ENCODE results near the gene NABP2.

The NABP2 gene

DNA sequence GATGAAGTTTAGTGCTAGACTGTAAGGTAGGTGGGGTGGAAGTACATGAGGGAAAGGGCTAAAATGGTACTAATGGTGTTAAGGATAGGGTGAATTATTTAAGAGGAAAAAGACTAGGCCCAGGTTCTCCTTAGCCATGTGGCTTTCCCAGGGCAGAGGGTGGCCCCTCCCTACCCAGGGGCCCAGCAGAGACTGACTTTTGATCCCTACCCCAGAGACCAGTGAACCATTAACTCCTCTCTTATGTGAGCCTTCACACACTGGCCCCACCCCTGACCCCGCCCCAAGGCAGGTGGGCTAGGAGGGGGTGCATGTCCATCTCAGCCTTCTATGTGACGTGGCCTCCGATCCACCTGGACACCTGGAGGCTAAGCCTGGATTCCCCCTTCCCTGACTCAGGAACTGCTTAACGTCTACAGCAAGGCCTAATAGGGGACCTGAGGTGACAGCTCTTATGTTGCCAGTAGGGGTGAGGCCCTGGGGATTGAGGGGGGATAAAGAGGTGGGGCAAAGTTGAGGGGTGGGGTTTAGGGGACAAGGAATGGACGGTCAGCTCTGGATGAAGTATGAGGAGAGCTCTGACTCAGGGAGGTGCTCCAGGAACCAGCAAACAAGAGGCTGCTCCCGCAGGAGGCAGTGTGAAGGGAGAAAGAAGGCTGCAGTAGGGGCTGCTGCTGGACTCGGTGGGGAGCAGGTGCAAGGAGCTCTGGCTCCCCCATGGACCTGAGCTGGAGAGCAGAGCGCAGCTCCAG lies 6.5 kb downstream of the NABP2 start:
- H3K4me3 ChIP-seq (ENCODE audit: low read length) = no peak overlapping the region
- WGBS = 80% methylated on average over 8 of the region's 8 CpGs
- H3K9me3 ChIP-seq (ENCODE audit: insufficient read depth, low read depth, low read length) = no peaks in the 10 kb centered on the region
- H3K27me3 ChIP-seq (ENCODE audit: insufficient read depth, low read length) = no peaks in the 10 kb centered on the region
- H3K9ac ChIP-seq (ENCODE audit: low read depth, low read length) = no peak overlapping the region
- no peak overlapping the region for H3K27ac ChIP-seq (ENCODE audit: low read depth, low read length)
- H3K36me3 ChIP-seq (ENCODE audit: insufficient read depth, low read length) = 0 out of 2 replicates have a peak, but pooled peaks cover 2% of the 10 kb centered on the region
- no peaks in the 10 kb centered on the region; the same call in 1 of the 2 replicates for H3K4me1 ChIP-seq (ENCODE audit: insufficient read depth, low read length)

DNA sequence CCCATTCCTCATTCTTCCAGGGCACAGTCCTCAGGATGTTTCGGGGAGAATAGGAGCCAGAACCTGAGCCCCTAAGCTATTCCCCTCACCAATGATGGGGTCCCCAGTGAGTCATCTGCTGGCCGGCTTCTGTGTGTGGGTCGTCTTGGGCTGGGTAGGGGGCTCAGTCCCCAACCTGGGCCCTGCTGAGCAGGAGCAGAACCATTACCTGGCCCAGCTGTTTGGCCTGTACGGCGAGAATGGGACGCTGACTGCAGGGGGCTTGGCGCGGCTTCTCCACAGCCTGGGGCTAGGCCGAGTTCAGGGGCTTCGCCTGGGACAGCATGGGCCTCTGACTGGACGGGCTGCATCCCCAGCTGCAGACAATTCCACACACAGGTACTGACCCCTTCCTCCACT lies 7.0 kb downstream of the NABP2 start:
- Histone ChIP-seq H3K36me3 (ENCODE audit: insufficient read depth, low read length) (0 out of 2 replicates have a peak, but pooled peaks cover under 1% of the 10 kb centered on the region), H3K9me3 (ENCODE audit: insufficient read depth, low read depth, low read length) (no peaks in the 10 kb centered on the region), H3K27me3 (ENCODE audit: insufficient read depth, low read length) (no peaks in the 10 kb centered on the region), H3K27ac (ENCODE audit: low read depth, low read length) (no peak overlapping the region), H3K4me1 (ENCODE audit: insufficient read depth, low read length) (no peaks in the 10 kb centered on the region; the same call in 1 of the 2 replicates), H3K9ac (ENCODE audit: low read depth, low read length) (no peak overlapping the region), H3K4me3 (ENCODE audit: low read length) (no peak overlapping the region)
- WGBS = 92% methylated on average over 11 of the region's 11 CpGs

- no peak overlapping the region for H3K27ac ChIP-seq (ENCODE audit: low read depth, low read length)
- H3K9ac ChIP-seq (ENCODE audit: low read depth, low read length) = no peak overlapping the region
- H3K4me3 ChIP-seq (ENCODE audit: low read length) = no peak overlapping the region
- no peaks in the 10 kb centered on the region; the same call in 1 of the 2 replicates for H3K4me1 ChIP-seq (ENCODE audit: insufficient read depth, low read length)
- peaks cover 11% of the 10 kb centered on the region; the same call in 1 of the 2 replicates for H3K36me3 ChIP-seq (ENCODE audit: insufficient read depth, low read length)
- no peaks in the 10 kb centered on the region for H3K27me3 ChIP-seq (ENCODE audit: insufficient read depth, low read length)
- 92% methylated on average over 16 of the region's 16 CpGs for WGBS
- H3K9me3 ChIP-seq (ENCODE audit: insufficient read depth, low read depth, low read length) = no peaks in the 10 kb centered on the region
Measured at GRCh38 chr12:56234746-56235436, 10.7 kb downstream of the NABP2 start.

DNA sequence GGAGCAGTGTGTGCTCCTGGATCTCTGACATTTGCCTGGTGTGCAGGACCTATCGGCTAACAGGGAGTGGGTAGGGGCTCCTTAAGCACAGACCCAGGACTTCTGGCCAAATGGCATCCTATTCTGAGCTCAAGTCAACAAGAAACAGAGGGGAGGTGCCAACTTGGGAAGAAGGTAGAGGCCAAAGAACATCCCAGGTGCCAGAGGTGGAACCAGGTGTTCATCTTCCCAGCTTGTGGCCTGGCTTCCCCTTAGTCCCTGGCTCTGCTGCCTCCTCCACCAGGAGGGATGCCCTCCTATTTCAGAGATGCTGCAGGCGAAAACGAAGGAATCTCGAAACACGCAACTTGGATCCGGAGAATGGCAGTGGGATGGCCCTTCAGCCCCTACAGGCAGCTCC lies 11.9 kb downstream of the NABP2 start:
- Histone ChIP-seq H3K9me3 (ENCODE audit: insufficient read depth, low read depth, low read length) (no peaks in the 10 kb centered on the region), H3K4me3 (ENCODE audit: low read length) (no peak overlapping the region), H3K4me1 (ENCODE audit: insufficient read depth, low read length) (no peaks in the 10 kb centered on the region), H3K27ac (ENCODE audit: low read depth, low read length) (no peak overlapping the region), H3K9ac (ENCODE audit: low read depth, low read length) (no peak overlapping the region), H3K36me3 (ENCODE audit: insufficient read depth, low read length) (peaks cover 18% of the 10 kb centered on the region), H3K27me3 (ENCODE audit: insufficient read depth, low read length) (no peaks in the 10 kb centered on the region)
- 97% methylated on average over 6 of the region's 6 CpGs for WGBS

DNA sequence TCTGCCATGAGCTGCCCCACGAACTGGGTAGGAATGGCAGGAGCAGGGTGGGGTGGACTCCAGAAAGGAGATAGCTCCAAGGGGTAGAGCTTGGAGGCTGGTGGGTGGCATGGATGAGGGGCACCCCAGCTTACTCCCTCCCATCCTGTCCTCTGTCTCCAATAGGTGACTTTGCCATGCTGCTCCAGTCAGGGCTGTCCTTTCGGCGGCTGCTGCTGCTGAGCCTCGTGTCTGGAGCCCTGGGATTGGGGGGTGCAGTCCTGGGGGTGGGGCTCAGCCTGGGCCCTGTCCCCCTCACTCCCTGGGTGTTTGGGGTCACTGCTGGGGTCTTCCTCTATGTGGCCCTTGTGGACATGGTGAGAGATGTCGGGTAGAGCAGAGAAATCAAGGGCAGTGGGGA lies 12.8 kb downstream of the NABP2 start:
- no peak overlapping the region for H3K4me3 ChIP-seq (ENCODE audit: low read length)
- H3K27me3 ChIP-seq (ENCODE audit: insufficient read depth, low read length) = no peaks in the 10 kb centered on the region
- no peak overlapping the region for H3K27ac ChIP-seq (ENCODE audit: low read depth, low read length)
- 89% methylated on average over 5 of the region's 5 CpGs for WGBS
- no peak overlapping the region for H3K9ac ChIP-seq (ENCODE audit: low read depth, low read length)
- H3K4me1 ChIP-seq (ENCODE audit: insufficient read depth, low read length) = no peaks in the 10 kb centered on the region
- H3K36me3 ChIP-seq (ENCODE audit: insufficient read depth, low read length) = peaks cover 27% of the 10 kb centered on the region
- H3K9me3 ChIP-seq (ENCODE audit: insufficient read depth, low read depth, low read length) = no peaks in the 10 kb centered on the region

- H3K27ac ChIP-seq (ENCODE audit: low read depth, low read length) = no peak overlapping the region
- H3K36me3 ChIP-seq (ENCODE audit: insufficient read depth, low read length) = peaks cover 32% of the 10 kb centered on the region
- H3K4me3 ChIP-seq (ENCODE audit: low read length) = no peak overlapping the region
- 87% methylated on average over 9 of the region's 11 CpGs for WGBS
- no peaks in the 10 kb centered on the region for H3K27me3 ChIP-seq (ENCODE audit: insufficient read depth, low read length)
- no peaks in the 10 kb centered on the region for H3K9me3 ChIP-seq (ENCODE audit: insufficient read depth, low read depth, low read length)
- H3K4me1 ChIP-seq (ENCODE audit: insufficient read depth, low read length) = no peaks in the 10 kb centered on the region
- no peak overlapping the region for H3K9ac ChIP-seq (ENCODE audit: low read depth, low read length)
Measured at GRCh38 chr12:56237552-56237951, 13.4 kb downstream of the NABP2 start.

GRCh38 chr12:56241424-56242303 lies 17.5 kb downstream of the NABP2 start:
- Histone ChIP-seq H3K9ac (ENCODE audit: low read depth, low read length) (no peak overlapping the region), H3K4me3 (ENCODE audit: low read length) (no peak overlapping the region), H3K36me3 (ENCODE audit: insufficient read depth, low read length) (peaks cover 67% of the 10 kb centered on the region), H3K9me3 (ENCODE audit: insufficient read depth, low read depth, low read length) (no peaks in the 10 kb centered on the region), H3K27me3 (ENCODE audit: insufficient read depth, low read length) (no peaks in the 10 kb centered on the region), H3K27ac (ENCODE audit: low read depth, low read length) (no peak overlapping the region), H3K4me1 (ENCODE audit: insufficient read depth, low read length) (no peaks in the 10 kb centered on the region)
- WGBS = 97% methylated on average over 9 of the region's 9 CpGs

- H3K4me1 ChIP-seq (ENCODE audit: insufficient read depth, low read length) = no peaks in the 10 kb centered on the region
- no peaks in the 10 kb centered on the region for H3K9me3 ChIP-seq (ENCODE audit: insufficient read depth, low read depth, low read length)
- 92% methylated on average over 12 of the region's 13 CpGs for WGBS
- peaks cover 79% of the 10 kb centered on the region for H3K36me3 ChIP-seq (ENCODE audit: insufficient read depth, low read length)
- H3K27me3 ChIP-seq (ENCODE audit: insufficient read depth, low read length) = no peaks in the 10 kb centered on the region
- H3K27ac ChIP-seq (ENCODE audit: low read depth, low read length) = no peak overlapping the region
- H3K9ac ChIP-seq (ENCODE audit: low read depth, low read length) = no peak overlapping the region
- no peak overlapping the region for H3K4me3 ChIP-seq (ENCODE audit: low read length)
Measured at GRCh38 chr12:56242986-56243385, 18.8 kb downstream of the NABP2 start.

DNA sequence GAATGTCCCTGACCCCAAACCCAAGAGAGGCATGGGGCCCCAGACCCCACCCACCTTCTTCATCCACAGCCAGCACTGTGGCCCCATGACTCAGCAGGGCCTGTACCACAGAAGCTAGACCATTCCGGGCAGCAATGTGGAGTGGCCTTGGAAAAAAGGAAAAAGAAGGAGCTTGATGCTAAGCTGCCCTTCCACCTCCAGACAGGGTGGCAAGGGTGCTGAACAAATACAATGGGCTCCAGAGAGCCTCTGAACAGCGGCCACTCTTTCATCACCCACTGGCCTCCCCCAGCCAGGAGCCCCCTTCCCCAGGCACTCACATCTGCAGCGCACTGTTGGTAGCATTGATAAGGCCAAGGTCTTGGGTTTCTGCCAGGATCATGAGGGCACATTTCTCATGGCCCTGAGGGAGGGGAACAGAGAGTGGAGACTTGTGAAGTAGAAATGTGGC lies 19.6 kb downstream of the NABP2 start:
- no peak overlapping the region for H3K4me3 ChIP-seq (ENCODE audit: low read length)
- H3K27ac ChIP-seq (ENCODE audit: low read depth, low read length) = no peak overlapping the region
- no peaks in the 10 kb centered on the region for H3K27me3 ChIP-seq (ENCODE audit: insufficient read depth, low read length)
- no peak overlapping the region for H3K9ac ChIP-seq (ENCODE audit: low read depth, low read length)
- 94% methylated on average over 3 of the region's 3 CpGs for WGBS
- H3K4me1 ChIP-seq (ENCODE audit: insufficient read depth, low read length) = no peaks in the 10 kb centered on the region
- peaks cover 86% of the 10 kb centered on the region for H3K36me3 ChIP-seq (ENCODE audit: insufficient read depth, low read length)
- no peaks in the 10 kb centered on the region for H3K9me3 ChIP-seq (ENCODE audit: insufficient read depth, low read depth, low read length)

DNA sequence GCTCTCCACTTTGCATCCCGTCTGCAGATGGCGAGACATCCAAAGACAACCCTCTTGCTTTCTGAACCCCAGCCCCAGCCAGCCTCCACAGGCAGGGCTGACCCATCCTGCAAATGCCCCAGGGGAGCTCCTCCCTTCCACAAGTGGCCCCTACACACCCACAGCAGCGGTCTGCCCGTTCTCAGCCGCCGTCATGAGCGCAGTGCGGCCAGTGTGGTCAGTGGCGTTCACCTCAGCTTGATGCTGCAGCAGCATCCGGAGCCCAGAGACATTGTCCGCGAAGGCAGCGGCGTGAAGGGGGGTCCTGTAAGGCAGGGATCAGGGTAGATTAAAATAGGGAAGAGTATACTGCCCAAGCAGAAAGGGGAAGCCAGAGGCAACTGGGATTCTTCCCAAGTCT lies 20.4 kb downstream of the NABP2 start:
- no peak overlapping the region for H3K27ac ChIP-seq (ENCODE audit: low read depth, low read length)
- H3K9me3 ChIP-seq (ENCODE audit: insufficient read depth, low read depth, low read length) = no peaks in the 10 kb centered on the region
- H3K36me3 ChIP-seq (ENCODE audit: insufficient read depth, low read length) = peaks cover 87% of the 10 kb centered on the region
- H3K27me3 ChIP-seq (ENCODE audit: insufficient read depth, low read length) = no peaks in the 10 kb centered on the region
- H3K4me3 ChIP-seq (ENCODE audit: low read length) = no peak overlapping the region
- WGBS = 97% methylated on average over 14 of the region's 14 CpGs
- H3K9ac ChIP-seq (ENCODE audit: low read depth, low read length) = no peak overlapping the region
- H3K4me1 ChIP-seq (ENCODE audit: insufficient read depth, low read length) = no peaks in the 10 kb centered on the region

GRCh38 chr12:56247923-56248322 lies 23.8 kb downstream of the NABP2 start:
- Histone ChIP-seq H3K4me1 (ENCODE audit: insufficient read depth, low read length) (no peaks in the 10 kb centered on the region), H3K9me3 (ENCODE audit: insufficient read depth, low read depth, low read length) (no peaks in the 10 kb centered on the region), H3K27ac (ENCODE audit: low read depth, low read length) (no peak overlapping the region), H3K4me3 (ENCODE audit: low read length) (no peak overlapping the region), H3K9ac (ENCODE audit: low read depth, low read length) (no peak overlapping the region), H3K36me3 (ENCODE audit: insufficient read depth, low read length) (peaks cover 89% of the 10 kb centered on the region), H3K27me3 (ENCODE audit: insufficient read depth, low read length) (no peaks in the 10 kb centered on the region)
- WGBS = 97% methylated on average over 16 of the region's 16 CpGs
